NCI-H524 treated with DMSO at 0.1 percent for 48 hours (cell line): ENCODE results near the gene AKAP13.

Experiments
- DNase-seq: peaks from one replicate; lab custom pipeline; 2025; lab: John Stamatoyannopoulos, UW

Gene AKAP13

DNA sequence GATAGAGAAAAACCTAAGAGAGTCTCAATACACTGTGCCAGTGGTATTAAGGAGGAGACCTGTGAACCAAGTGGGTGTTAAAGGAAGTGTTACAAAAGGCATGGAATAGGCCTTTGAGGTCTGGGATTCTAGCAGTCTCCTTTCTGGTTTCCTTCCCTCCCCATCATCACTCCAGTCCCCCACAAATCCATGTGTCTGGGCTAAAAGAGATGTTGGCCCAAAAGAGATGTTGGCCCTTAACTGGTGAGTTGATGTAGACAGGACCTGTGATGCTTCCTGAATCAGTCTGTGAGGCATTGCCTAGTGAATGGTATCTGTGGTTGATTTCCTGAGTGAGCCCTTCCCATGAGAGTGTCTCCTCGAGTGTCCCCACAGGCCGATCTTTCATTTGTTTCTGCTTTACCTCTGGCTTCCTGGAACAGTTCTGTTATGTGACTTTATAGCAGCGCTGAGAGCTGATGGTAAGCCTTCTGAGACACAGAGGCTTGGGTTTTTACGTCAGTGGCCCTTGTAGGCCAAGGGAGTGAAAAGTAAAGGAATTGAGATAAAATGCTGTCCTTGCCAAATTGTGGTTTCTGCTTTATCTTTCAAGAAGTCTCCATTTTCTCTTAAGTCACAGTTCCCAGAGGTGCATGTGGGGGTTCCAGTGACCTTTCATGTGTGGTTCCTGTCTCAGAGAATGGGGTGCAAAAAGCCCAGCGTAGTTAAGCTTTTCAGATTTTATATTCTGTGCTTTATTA lies 326.5 kb downstream of the AKAP13 start:
- DNase-seq: no peak

DNA sequence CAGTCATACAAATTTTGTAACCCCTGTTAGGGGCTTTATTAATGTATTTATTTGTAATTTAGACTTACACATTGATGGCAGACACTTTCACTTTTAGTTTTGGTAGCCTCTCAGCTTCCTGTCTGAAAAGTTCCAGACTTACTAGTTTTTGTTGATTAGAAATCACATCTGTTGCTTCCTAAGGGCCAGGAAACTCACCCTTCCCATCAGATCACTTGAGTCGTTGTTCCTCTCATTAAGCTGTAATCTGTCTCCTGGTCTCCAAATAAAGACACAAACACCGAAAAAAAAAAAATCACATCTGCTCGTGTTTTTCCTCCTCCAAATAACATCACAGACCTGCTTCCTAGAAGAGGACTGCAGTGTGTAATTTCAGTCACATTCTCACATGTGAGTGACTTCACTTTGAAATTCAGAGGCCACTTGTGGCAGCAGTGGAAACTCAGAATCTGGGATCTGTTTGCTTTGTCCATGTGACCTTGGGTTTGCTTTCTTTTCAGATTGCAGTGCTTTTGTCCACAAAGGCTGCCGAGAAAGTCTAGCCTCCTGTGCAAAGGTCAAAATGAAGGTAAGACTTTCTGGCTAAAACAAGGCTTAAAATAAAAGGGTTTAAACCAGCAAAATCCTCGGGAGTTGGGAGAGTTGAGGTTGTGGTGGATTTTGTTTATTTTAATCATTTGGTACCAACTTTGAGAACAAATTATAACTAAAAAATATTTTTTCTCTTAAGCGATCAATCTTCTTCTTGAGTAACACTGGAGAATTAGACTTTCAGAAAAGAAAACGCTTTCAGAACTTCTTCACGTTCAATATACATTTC lies 327.3 kb downstream of the AKAP13 start:
- DNase-seq: peak; percentile 23

DNA sequence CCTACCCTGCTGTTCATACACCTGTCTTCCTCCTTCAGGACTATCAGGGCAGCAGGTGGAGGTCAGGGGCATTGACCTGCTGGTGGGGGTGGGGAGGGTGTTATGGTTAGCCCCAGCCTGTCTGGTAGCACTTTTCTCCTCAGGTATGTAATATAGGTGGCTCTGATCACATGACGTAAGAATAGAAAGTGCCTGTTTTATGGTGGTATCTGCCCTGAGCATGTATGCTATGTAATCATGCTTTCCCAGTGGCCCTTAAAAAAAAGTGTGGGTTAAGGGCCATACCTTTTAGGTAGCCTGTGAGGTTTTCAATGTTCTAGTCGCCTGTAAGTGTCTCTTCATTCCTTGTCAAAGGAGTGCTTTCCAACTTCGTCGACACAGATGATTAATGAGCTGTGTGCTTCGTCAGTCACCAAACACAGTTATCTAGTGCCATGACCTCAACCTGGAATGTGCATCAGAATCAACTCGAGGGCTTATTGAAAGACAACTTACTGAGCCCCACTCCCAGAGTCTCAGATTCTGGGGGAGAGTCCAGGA lies 328.1 kb downstream of the AKAP13 start:
- no peak for DNase-seq

DNA sequence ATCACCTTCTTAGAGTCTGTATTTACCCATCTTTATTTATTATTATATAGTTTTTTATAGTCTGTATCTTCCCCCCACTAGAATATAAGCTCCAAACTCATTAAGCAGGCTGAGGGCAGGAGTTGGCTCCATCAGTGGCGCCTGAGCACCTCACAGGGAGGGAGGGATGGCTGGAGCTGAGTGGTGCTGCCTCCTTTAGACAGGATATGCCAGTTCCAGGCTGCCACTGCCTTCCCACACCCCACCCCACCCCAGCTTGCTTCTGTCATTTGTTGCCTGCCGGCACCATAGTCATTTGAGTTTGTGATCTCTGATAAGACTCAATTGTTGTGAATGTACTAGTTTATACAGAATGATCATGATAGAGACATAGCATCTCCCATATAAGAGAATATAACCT lies 328.8 kb downstream of the AKAP13 start:
- DNase-seq: no peak

DNA sequence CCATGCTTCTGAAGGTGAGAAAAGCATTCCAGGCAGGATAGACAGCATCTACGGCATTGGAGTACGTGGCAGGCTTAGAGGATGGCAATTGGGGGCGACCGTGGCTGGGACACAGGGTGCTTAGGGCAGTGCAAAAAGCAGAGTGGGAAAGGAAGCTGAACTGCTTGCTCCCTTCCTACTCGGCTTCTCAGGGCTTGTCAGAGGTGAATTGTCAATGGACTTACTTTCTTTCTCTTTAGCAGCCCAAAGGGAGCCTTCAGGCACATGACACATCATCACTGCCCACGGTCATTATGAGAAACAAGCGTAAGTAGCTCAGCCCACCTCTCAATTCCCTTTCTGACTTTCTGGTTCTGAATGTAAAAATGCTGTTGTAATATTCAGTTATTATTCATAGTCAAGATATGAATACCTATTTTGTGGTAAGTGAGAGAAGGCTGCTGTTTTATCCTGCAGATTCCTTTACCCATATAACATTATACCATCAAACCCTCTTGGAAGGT lies 330.0 kb downstream of the AKAP13 start:
- DNase-seq: no peak

DNA sequence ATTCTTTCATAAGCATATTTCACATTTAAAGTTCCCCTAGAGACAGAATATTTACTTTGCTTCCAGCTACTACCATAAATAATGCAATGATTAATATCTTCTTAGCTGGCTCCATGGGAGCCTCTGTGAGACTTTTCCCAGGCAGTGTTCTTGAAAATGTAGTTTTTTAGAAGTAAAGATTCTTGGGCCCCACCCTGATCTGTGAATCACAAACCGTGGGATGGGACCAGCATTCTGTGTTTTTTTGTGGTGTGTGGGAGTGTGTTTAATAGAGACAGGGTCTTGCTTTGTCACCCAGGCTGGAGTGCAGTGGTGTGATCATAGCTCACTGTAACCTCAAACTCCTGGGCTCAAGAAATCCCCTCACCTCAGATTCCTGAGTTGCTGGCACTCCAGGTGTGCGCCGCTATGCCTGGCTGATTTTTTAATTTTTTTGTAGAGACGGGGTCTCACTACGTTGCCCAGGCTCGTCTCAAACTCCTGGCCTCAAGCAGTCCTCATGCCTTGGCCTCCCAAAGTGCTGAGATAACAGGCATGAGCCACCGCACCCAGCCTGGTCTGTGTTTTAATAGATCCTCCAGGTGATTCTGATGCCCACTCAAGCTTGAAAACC lies 331.3 kb downstream of the AKAP13 start:
- DNase-seq: no peak

DNA sequence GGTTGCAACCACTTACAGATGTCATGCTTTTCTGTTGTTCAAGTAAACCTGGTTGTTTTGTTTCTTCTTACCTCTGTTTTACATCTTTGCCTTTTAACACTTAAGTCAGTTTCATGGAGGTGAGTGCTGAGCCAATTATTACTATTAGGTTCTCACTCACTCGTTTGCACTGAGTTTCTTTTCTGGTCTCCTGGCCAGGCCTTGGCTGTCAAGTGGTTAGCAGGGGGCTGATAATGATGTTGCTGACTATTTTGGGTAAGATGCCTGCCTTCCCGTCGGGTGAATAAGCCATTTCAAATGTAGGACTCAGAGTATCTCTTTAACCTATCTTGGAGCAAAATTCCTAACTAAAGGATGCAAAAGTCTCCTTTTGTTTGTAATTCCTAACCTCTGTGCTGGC lies 335.9 kb downstream of the AKAP13 start:
- DNase-seq: no peak

DNA sequence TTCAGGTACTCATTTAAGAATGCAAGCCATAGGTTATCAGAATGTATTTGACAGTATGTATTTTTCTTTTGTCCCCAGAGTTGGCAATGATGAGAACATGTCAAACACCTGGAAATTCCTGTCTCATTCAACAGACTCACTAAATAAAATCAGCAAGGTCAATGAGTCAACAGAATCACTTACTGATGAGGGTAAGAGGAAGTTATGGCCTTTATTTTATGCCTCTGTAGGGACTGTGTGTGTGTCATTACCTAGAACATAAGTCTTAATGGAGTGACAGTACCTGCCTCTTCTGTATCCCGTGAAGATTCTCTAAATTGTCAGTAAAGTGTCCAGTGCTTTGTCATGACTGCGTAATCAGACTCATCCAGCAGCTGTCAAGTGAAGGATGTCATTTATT lies 336.8 kb downstream of the AKAP13 start:
- no peak for DNase-seq

DNA sequence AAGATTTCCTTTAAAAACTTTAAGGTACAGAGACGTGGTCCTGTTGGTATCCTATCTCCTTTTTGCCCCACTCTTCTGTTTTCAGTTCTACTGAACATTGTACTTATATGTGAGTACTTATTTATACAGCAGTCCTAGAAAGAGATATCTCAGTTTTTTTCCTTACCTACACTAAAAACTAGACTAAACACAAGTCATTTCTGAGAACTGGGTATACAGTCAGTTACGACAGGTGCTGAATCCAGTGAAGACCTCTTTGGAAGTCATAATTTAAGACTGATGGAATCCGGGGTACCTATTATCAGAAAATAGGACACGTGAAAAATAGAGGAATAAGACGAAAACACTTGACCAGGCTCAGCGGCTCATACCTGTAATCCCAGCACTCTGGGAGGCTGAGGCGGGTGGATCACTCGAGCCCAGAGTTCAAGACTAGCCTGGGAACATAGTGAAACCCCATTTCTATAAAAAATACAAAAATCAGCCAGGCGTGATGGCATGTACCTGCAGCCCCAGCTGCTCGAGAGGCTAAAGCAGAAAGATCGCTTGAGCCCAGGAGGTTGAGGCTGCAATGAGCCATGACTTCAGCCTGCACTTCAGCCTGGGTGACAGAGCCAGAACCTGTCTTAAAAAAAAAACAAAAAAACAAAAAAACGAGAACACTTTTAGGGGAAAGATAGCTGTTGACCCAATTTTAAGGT lies 338.0 kb downstream of the AKAP13 start:
- DNase-seq: no peak

DNA sequence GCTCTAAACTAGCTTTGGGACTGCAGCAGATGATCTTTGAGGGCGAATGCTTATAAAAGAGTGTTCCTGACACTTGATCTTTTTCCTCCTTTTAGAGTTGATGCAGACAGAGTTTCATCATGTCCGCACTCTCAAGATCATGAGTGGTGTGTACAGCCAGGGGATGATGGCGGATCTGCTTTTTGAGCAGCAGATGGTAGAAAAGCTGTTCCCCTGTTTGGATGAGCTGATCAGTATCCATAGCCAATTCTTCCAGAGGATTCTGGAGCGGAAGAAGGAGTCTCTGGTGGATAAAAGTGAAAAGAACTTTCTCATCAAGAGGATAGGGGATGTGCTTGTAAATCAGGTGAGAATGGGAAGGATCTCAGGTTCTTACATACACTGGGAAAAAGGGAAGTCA lies 338.6 kb downstream of the AKAP13 start:
- DNase-seq: peak; percentile 58

DNA sequence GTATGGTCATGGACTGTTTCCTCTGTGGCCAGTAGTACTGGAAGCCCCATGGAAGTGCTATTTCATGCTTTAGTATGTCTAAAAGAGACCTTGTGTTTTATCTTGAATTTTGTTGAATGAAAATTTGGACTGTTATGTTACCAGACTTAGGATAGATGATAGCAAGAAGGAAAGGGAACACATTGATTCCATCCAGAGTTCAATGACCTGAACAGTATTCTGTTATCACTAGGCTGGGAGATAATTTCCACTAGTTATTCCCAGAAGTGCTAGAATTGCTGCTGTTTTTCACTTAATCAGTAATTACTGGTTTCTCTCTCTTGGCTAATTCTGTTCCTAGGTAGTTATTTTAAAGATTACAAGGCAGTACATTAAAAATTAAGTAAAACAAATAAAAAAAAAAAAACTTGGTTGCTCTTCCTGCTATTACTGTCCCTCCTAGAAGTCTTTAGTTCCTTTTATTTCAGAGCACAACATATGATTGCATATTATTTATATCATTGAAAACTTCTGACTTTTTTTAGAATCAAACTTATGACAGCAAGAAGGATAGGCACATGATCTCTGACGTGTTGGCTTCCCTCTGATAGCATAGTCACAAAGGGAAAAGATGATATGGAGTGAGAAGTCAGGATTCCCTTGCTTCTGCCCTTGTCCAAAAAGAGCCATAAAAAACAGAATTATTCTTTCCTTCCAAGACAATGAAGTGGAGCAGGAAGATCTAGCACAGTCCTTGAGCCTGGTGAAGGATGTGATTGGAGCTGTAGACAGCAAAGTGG lies 342.2 kb downstream of the AKAP13 start:
- no peak for DNase-seq

DNA sequence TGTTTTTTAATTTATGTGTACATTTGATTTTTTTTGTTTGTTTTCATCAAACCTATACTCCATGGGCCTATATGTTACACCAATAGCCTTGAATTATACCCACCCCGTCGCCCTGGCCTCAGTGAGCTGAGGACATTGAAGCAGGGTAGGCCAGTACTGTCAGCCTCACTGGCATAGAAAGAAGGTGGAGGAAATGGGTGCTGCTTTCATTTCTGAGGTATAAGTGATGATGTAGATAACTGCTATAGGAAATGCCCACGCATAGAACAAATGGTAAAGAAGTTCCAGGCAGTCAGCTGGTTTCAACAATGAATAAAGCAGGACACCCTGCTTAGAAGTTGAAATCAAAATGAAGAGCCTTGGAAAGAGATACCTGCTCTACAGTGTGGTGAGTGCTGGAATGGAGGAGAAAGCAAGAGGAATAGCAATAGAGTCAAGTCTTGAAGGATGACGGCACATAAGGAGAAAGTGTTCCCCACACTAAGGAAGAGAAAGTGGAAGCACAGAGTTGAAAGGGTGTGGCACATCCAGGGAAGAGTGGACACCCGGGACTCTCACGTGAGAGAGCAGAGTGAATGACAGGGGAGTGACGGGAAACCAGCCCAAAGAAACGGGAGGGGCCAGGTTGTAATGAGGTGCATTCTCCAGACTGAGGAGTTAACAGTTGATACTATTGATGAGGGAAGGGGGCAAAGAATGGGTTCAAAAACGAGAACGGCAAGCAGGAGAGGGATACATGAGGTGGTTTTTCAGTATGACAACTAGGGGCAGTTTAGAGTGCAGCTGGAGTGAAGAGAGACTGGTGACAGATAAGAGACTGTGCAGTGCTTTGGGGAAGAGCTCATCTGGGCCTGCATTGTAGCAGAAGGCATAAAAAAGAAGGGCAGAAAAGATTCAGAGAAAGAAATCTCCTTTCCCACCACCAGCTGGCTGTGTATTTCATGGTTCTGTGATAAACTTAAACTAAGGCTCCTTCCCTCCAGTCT lies 343.9 kb downstream of the AKAP13 start:
- DNase-seq: no peak

DNA sequence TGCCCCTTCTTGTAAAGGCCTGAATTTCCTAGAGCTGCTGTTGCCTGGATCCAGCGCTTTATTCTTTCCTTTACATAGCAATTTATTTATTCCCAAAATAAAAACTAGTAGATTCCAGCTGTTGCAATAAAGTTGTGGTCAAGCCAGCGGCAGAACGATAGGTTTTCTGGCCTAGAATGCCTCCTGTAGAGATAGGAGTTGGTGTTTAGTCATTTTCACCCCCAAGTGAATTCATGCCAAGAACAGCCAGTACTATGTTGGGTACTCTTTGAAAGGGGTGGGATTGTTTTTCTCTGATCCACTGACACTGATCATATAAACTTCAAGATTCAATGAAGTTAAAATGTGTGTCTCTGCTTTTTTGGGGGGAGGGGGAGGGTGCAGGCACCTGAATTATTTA lies 344.6 kb downstream of the AKAP13 start:
- no peak for DNase-seq

DNA sequence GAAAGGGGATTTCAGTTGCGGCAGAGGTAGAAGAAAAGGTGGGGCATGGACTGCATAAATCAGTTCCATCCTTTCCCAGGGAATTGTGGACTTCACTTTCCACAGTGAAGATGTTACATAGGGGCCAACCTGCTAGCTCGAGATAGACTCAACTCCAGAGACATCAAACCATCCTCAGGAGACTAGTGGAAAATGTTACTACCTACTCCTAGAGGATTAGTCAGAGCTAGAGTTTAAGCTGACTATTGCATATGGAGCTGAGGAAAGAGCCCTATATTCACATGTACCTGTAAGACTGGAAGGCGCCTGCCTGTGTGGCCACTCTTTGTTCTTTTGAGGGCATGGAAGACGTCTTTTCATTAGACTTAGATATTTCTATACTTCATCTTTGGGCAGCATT lies 345.2 kb downstream of the AKAP13 start:
- no peak for DNase-seq

DNA sequence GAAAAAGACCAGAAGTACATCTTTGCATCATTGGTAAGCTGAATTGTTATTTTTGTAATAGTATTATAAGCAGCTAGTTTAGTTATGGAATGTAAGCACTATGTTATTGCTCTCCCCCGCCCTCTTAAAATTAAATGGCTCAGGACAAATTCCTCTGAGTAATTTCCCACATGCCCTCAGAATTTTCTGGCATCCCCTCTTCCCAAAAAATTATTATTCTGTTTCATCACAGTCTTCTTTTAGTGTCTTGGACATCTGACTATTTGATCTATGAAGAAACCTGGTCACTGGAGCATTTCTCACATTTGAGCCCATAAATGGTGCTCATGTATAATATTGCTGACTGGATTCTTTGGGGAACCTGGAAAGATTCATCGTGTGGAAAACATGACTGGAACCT lies 346.1 kb downstream of the AKAP13 start:
- no peak for DNase-seq

DNA sequence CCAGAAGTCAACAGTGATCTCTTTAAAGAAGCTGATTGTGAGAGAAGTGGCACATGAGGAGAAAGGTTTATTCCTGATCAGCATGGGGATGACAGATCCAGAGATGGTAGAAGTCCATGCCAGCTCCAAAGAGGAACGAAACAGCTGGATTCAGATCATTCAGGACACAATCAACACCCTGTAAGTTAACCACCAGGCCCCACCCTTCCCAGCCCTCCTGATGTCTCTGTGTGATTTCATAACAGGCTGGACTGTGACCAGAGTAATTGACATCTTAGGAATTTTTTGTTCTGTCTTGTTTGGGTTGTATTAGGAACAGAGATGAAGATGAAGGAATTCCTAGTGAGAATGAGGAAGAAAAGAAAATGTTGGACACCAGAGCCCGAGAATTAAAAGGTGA lies 346.7 kb downstream of the AKAP13 start:
- no peak for DNase-seq

DNA sequence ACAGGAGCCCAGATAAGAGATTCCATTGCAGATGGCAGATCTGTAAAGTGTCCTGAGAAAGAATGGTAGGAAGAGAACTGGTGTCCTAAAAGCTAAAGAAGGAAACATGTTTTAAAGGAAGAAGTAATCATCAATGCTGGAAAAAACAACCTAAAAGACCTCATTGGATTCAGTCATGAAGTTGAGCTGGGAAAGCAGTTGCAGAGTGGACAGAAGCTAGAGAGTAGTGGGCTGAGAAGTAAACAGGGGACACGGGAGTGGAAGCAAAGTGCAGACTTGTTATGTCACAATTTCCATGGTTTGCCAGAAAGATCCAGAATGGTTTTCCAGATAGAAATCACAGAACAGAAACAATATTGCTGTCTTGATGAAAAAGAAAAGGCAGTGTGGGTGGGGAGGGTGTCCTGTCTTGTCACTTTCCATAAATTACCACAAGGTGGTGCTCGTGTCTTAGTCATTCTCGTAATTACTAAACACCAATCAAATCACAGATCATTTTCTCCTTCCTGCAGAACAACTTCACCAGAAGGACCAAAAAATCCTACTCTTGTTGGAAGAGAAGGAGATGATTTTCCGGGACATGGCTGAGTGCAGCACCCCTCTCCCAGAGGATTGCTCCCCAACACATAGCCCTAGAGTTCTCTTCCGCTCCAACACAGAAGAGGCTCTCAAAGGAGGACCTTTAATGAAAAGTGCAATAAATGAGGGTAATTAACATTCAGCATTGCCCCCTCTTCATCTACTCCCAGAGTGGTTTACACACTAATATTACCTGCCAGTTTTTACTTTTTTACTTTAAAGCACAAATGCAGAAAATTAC lies 349.8 kb downstream of the AKAP13 start:
- DNase-seq: peak; percentile 18

DNA sequence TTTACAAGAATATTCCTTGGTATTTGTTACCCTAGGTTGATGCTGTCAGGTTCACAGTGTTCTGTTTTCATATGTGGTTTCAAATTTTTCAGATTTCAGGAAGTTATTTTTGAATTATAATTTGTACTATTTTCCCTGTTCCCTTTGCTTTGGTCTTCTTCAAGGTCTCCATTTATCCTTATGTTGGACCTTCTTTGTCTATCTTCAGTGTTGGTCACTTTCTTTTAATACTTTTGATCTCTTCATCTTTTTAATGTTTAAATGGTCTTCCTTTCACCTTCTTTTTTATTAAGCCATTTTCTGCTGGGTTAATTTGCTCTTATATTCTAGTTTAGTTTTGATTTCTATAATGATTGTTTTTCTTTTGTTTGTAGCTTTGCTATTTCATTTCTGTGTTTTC lies 353.0 kb downstream of the AKAP13 start:
- DNase-seq: no peak

DNA sequence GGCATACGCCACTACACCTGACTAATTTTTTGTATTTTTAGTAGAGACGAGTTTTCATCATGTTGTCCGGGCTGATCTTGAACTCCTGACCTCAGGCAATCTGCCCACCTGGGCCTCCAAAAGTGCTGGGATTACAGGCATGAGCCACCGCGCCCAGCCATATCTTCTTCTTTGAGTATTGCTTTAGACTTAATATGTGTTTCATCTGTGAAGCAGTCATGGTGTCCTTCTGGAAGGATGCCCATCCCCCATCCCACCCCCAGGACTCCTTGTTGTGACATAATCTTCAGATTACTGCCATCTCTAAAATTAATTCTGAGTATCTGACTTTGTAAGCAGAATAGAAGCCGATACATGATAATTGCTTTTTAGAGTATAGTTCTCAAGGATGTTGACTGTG lies 356.7 kb downstream of the AKAP13 start:
- no peak for DNase-seq
